Transverse colon (tissue), 3 donors: Measurements from ENCODE around the gene DGKH.

Experiments
- CTCF ChIP-seq, 5 experiments: fragments of 200-600 bp in 3 of 5; fragments of 450-650 bp in 2 of 5; sonication (generic) in 3 of 5; IDR thresholded peaks; 1 replicate in 2 of 5; 2 replicates in 3 of 5; pipeline ENCODE4 v1.5.1; 2016 to 2017; ENCODE audit warnings: antibody characterized with exemption in 5 of 5, inconsistent platforms in 3 of 5, mild to moderate bottlenecking in 2 of 5, moderate library complexity in 1 of 5
- POLR2A ChIP-seq: fragments of 450-650 bp; IDR thresholded peaks from one replicate; pipeline ENCODE4 v1.6.1; 2016; ENCODE audit warnings: antibody characterized with exemption, mild to moderate bottlenecking, moderate library complexity

DNA sequence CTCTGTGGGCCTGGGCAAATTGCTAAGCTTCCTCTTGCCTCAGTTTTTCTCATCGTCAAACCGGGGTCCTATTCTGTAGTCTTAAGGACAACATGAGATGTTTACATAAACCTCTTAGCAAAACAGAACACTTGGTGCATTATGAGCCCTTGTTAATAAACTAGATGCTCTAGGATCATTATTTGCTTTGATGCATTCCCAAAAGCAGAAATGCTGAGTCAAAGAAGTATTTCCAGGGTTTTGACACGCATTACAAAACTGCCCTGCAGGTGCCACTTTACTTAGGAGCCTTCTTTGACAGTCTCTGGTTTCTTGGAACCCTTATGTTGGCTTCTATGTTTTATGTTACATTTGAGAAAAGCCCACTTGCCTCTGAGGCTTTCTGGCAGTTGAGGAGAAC is 235.6 kb downstream of the DGKH start:
- no peak for TF ChIP-seq POLR2A
- TF ChIP-seq CTCF (IDR thresholded peaks at IDR 0.05), result no peak
